GM12872 (cell line): ENCODE data around the gene JUP.

Experiments
- CTCF ChIP-seq: IDR thresholded peaks from 3 replicates; pipeline ENCODE4 v1.5.1; 2011; ENCODE audit warnings: low read depth, mild to moderate bottlenecking, low read length, moderate library complexity; ENCODE audit not compliant: insufficient read depth

The JUP gene

DNA sequence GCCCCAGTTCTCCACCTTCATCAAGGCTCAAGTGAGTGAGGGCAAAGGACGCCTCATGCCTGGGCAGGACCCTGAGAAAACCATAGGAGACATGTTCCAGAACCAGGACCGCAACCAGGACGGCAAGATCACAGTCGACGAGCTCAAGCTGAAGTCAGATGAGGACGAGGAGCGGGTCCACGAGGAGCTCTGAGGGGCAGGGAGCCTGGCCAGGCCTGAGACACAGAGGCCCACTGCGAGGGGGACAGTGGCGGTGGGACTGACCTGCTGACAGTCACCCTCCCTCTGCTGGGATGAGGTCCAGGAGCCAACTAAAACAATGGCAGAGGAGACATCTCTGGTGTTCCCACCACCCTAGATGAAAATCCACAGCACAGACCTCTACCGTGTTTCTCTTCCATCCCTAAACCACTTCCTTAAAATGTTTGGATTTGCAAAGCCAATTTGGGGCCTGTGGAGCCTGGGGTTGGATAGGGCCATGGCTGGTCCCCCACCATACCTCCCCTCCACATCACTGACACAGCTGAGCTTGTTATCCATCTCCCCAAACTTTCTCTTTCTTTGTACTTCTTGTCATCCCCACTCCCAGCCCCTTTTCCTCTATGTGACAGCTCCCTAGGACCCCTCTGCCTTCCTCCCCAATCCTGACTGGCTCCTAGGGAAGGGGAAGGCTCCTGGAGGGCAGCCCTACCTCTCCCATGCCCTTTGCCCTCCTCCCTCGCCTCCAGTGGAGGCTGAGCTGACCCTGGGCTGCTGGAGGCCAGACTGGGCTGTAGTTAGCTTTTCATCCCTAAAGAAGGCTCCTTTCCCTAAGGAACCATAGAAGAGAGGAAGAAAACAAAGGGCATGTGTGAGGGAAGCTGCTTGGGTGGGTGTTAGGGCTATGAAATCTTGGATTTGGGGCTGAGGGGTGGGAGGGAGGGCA, 36.0 kb upstream of the JUP start:
- TF ChIP-seq CTCF: no peak

- no peak for TF ChIP-seq CTCF
Measured at GRCh38 chr17:41821776-41822175, 35.3 kb upstream of the JUP start.

DNA sequence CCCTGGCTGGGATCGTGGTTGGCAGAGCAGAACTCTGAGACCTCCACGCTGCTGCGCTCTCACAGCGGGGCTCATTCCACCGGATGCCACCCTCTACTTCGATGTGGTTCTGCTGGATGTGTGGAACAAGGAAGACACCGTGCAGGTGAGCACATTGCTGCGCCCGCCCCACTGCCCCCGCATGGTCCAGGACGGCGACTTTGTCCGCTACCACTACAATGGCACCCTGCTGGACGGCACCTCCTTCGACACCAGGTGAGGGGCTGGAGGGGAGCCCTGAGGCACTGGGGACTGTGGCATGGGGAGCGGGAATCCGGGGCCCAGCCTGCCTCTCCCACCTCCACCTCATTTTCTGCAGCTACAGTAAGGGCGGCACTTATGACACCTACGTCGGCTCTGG, 31.5 kb upstream of the JUP start:
- TF ChIP-seq CTCF: no peak

GRCh38 chr17:41816637-41817320, 30.3 kb upstream of the JUP start:
- TF ChIP-seq CTCF: no peak

GRCh38 chr17:41814195-41814594, 27.7 kb upstream of the JUP start:
- no peak for TF ChIP-seq CTCF

- no peak for TF ChIP-seq CTCF
Measured at GRCh38 chr17:41813699-41814124, 27.2 kb upstream of the JUP start.

GRCh38 chr17:41813152-41813680, 26.7 kb upstream of the JUP start:
- no peak for TF ChIP-seq CTCF
